GM21576 (cell line): ENCODE measurements around the gene CSF2RB.
A peak's percentile ranks its signal among the peaks of the same experiment; 100 is the strongest.

ENCODE experiments used
- ATAC-seq: cut with Tn5 transposase; IDR thresholded peaks from one replicate; pipeline ENCODE4 v1.9.1; 2021; ENCODE audit warnings: mild to moderate bottlenecking, moderate library complexity; ENCODE audit not compliant: unreplicated experiment

Gene CSF2RB

DNA sequence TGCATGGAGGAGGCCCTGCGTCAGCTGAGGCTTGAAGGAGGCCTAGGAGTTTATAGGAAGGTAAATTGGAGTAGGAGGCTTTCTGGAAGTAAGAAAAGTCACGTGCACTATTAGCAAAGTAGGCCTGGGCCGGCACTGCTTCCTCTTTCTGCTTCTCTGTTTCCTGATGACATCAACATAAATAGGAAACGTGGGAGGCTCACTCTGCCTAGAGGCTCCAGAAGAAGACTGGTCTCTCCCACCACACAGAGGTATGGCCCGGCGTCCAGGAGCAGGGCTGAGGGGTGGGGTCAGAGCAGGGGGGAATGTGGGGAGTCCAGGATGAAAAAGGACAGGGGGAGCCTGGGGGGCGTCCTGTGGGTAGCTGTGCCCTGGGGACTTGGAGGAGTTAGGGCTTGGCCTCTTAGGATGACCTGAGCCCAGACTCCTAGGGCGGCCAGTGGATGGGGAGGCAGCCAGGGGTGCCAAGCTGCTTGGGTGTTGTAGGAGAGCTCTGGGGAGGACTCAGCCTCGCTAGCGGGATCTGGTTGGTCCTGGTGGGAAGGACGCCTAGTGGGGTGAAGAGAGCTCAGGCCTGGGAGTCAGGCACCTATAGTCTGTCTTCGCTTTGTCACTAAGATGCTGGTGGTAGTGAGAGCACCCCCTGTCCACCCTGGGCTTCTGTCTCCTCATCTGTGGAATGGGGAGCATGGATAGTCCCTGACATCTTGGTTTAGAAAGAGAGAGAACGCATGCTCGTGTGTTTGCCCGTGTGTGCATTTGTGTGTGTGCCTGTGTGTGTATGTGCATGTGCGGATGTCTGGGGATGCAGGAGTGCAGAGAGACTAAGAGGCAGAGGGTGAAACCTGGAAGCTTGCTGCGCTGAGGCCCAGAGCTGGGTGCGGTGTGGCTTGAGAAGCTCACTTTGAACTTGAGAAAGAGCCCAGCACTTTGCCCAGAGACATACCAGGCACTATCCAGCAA, at the start of gene CSF2RB:
Gene CSF2RB, plus strand, starts transcription at position 202 of the 963 bp plus-strand sequence. CDS start 8,580 bp downstream, outside the sequence.
- peak; percentile 53 for ATAC-seq

- no peak for ATAC-seq
Observed at GRCh38 chr22:36863979-36864378, 49.4 kb upstream of the CSF2RB start.

DNA sequence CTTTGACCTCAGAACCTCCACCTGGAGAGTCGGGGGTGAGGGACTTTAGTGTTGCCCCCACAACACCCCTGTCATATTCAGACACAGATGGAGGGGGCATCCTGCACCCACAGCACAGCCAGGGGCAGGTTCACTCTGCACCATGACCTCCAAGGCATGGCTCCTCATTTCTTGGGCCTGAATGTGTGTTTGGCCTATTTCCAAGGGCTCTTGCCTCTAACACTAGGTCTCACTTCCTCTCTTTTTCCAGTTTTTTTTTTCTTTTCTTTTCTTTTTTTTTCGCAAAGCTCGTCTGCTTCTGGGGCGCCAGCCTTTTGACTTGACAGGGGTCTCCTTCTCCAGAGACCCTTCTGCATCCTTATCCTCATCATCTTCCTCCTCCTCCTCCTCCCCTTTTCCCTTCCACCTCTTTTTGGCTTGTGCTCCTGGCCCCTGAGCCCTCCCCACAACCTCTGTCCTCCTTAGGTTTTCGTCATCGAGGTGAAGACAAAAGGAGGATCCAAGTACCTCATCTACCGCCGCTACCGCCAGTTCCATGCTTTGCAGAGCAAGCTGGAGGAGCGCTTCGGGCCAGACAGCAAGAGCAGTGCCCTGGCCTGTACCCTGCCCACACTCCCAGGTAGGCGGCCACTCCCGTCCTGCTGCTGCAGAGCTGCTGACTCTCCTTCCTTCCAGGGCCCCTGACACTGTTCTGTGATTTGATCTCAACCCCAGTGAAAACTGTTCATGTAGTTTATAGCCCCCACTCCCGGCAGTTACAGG, 48.8 kb upstream of the CSF2RB start:
- ATAC-seq: no peak

GRCh38 chr22:36865346-36865745, 48.1 kb upstream of the CSF2RB start:
- ATAC-seq: no peak

DNA sequence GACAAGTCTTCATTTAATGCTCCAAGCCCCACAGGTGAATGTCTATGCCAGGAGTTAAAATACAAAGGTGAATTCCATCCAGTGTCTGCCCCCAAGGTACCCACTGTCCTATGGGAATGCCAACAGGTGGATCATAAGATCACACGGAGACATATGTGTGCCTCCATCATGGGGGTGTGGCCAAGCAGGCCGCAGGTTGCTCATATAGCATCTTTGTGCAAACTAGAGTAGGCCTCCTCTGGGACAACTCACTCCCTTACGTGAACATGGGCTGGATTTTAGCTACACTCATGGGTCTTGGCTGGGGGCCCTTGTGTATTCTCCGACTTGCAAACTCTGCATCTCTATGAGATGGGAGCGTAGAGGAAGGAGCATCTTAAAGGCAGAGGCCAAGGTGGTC, 45.7 kb upstream of the CSF2RB start:
- no peak for ATAC-seq

DNA sequence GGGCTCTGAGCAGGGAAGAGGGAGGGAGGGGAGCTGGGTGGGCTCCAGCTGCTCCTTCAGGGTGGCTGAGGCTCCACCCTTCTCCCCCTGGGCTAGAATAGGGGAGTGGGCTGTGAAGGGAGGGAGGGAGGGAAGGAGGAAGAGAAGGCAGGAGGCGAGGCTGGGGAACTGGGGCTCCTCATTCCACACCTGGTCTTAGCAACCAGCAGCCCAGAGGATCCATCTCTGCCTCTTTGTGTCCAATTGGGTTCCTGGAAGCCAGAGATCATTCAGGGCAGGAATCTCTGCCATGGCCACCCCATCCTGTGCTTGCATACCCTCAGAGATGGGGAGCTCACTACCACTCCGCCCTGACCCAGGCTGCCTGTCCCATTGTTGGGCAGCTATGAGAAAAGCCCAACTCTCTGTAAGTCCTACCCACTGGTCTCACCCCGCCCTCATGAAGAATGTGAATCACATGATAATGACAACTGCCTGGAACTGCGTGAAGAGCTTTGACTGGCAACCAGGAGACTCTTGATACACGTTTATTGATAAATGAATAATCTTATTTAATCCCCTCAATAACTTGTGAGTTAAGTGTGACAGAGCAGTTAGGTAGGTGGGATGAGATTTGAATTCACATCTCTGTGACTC, 44.8 kb upstream of the CSF2RB start:
- no peak for ATAC-seq

GRCh38 chr22:36870250-36870649, 43.2 kb upstream of the CSF2RB start:
- ATAC-seq: no peak

DNA sequence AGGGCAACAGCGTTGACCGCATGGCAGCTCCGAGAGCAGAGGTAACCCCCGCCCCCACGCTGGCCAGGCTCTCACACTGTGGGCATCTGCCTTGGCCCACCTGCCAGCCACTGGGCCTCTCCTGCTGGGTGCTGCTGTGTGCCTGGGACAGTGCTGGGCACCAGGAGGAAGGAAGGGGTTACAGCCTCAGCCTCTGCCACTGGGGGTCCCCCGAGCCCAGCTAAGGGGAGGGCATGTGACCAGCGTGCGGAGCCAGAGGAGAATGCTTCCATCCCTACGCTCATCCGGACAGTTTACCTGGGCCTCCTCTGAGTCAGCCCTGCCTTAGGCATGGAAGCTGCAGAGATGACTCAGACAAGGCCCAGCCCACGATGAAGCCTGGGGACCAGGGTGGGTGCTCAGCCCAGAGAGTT, 41.8 kb upstream of the CSF2RB start:
- no peak for ATAC-seq

- no peak for ATAC-seq
Observed at GRCh38 chr22:36872084-36872483, 41.3 kb upstream of the CSF2RB start.

DNA sequence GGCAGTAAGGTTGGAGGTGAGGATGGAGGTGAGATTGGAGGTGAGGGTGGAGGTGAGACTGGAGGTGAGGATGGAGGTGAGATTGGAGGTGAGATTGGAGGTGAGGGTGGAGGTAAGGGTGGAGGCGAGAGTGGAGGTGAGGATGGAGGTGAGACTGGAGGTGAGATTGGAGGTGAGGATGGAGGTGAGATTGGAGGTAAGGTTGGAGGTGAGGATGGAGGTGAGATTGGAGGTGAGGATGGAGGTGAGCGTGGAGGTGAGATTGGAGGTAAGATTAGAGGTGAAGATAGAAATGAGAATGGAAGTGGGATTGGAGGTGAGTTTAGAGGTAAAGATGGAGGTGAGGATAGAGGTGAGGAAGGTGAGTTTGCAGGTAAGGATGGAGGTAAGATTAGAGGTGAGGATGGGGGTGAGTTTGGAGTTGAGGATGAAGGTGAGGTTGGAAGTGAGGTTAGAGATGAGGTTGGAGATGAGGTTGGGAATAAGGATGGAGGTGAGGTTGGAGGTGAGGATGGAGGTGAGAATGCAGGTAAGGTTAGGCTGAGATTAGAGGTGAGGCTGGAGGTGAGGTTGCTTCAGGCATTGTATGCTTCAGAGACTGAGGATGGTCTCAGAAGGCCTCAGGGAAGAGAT, 40.4 kb upstream of the CSF2RB start:
- ATAC-seq: no peak

- ATAC-seq: no peak
Observed at GRCh38 chr22:36873614-36874308, 39.7 kb upstream of the CSF2RB start.

DNA sequence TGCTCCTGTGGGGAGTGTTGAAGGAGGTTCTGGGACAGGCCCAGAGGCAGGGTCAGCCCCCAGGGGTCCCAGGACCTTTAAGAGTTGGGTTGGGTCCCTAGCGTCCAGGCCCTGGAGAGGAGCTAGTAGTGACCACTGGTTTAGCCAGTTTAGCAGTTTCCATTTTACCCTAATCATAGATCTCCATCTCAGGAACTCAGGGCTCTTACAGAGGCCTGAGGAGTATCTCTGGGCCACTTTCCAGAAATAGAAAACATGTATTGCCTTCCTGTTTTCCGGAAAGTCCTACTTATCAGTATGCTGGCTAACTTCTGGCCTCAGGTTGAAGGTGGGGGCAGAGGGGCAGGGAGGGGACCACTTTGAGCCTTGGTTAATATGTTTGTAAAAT, 39.1 kb upstream of the CSF2RB start:
- ATAC-seq: no peak

DNA sequence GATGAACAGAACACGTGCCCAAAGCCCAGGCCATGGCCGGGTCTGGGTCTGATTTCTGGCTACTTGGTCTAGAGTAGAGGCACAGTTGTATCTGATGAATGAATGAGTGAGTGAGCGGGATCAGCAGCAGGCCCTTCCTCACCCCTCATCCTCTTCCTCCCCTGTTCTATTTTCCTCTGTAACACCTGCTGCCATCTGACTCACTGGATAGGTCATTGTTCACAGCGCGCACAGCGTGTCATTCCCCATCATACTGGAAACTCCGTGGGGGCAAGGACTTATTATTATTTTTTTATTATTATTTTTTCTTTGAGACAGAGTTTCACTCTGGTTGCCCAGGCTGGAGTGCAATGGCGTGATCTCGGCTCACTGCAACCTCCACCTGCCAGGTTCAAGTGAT, 38.7 kb upstream of the CSF2RB start:
- no peak for ATAC-seq

DNA sequence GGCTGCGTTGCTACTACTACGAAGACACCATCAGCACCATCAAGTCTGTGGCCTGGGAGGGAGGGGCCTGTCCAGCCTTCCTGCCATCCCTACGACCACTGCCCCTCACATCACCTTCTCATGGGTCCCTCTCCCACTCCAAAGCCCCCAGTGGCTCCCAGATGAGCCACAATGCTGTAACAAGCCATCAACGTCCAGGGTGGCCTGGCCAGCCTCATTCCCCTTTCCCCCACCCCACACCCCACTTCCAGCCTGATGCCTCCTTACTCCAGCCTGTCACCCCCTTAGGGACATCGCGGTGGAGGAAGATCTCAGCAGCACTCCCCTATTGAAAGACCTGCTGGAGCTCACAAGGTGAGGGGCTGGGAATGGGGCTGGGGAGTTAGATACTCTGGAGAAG, 37.7 kb upstream of the CSF2RB start:
- no peak for ATAC-seq

GRCh38 chr22:36879775-36880174, 33.7 kb upstream of the CSF2RB start:
- no peak for ATAC-seq

- no peak for ATAC-seq
Observed at GRCh38 chr22:36881504-36882245, 31.8 kb upstream of the CSF2RB start.

- no peak for ATAC-seq
Observed at GRCh38 chr22:36884349-36885158, 28.9 kb upstream of the CSF2RB start.

DNA sequence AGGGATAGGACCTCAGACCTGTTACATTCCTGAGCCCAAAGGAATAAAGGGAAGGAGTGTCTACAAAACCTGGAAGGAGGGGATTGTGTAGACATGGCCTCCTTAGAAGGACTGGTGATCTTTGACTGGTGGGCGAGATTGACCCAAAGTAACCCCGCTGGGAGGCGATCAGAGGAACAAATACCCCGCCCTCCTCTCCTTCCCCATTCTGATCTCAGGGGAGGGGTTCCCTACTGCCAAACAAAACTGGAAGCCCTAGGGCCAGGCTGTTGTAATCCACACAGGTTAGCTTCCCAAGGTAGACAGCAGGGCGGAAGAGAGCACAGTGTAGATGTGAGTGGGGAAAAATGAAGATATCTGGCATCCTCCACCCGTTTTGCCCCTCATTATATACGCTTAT, 28.0 kb upstream of the CSF2RB start:
- ATAC-seq: no peak

GRCh38 chr22:36886016-36886415, 27.4 kb upstream of the CSF2RB start:
- no peak for ATAC-seq
